ENCODE data around the gene WDR38.

WDR38 gene

GRCh38 chr9:124858330-124859046, 5.2 kb downstream of the WDR38 start:
- no peak for DNase-seq (ENCODE audit: low spot score)

GRCh38 chr9:124859803-124860581, 6.7 kb downstream of the WDR38 start:
- DNase-seq (ENCODE audit: low spot score), result no peak

- no peak for DNase-seq (ENCODE audit: low spot score)
These were observed 7.5 kb downstream of the WDR38 start for GRCh38 chr9:124860582-124861341.

GRCh38 chr9:124861342-124862229, 8.3 kb downstream of the WDR38 start, which contains the start of the genes ARPC5L and RPL35:
Gene ARPC5L (plus strand): TSS chr9:124862130. CDS start chr9:124869291, 7,161 bp downstream.
Gene RPL35 (minus strand): TSS chr9:124861957. CDS start chr9:124861912, 45 bp downstream.
- peak; percentile 99 for DNase-seq (ENCODE audit: low spot score)

GRCh38 chr9:124863371-124863871, 10.2 kb downstream of the WDR38 start:
- DNase-seq (ENCODE audit: low spot score), result no peak

- DNase-seq (ENCODE audit: low spot score), result peak; percentile 99
These were observed 15.5 kb downstream of the WDR38 start for GRCh38 chr9:124868511-124869465.

- peak; percentile 59 for DNase-seq (ENCODE audit: low spot score)
These were observed 16.3 kb downstream of the WDR38 start for GRCh38 chr9:124869466-124869985.

GRCh38 chr9:124869986-124870560, 16.8 kb downstream of the WDR38 start:
- DNase-seq (ENCODE audit: low spot score), result no peak

- no peak for DNase-seq (ENCODE audit: low spot score)
These were observed 17.5 kb downstream of the WDR38 start for GRCh38 chr9:124870723-124871122.

GRCh38 chr9:124871156-124871561, 17.9 kb downstream of the WDR38 start:
- no peak for DNase-seq (ENCODE audit: low spot score)

GRCh38 chr9:124873664-124874063, 20.4 kb downstream of the WDR38 start:
- DNase-seq (ENCODE audit: low spot score), result no peak

- DNase-seq (ENCODE audit: low spot score), result no peak
These were observed 22.2 kb downstream of the WDR38 start for GRCh38 chr9:124875501-124875900.

- no peak for DNase-seq (ENCODE audit: low spot score)
These were observed 23.9 kb downstream of the WDR38 start for GRCh38 chr9:124877021-124877782.

- no peak for DNase-seq (ENCODE audit: low spot score)
These were observed 24.8 kb downstream of the WDR38 start for GRCh38 chr9:124878021-124878420.

- no peak for DNase-seq (ENCODE audit: low spot score)
These were observed 25.3 kb downstream of the WDR38 start for GRCh38 chr9:124878518-124878917.

- no peak for DNase-seq (ENCODE audit: low spot score)
These were observed 26.0 kb downstream of the WDR38 start for GRCh38 chr9:124879226-124879625.

- DNase-seq (ENCODE audit: low spot score), result peak; percentile 76
These were observed 27.2 kb downstream of the WDR38 start for GRCh38 chr9:124880501-124880900.

GRCh38 chr9:124881138-124881743, 28.0 kb downstream of the WDR38 start:
- no peak for DNase-seq (ENCODE audit: low spot score)
